Heart right ventricle (tissue), 16 donors: ENCODE measurements around the gene DNAJB4. TPM values are rescaled to one million over a fixed set of nuclear protein-coding genes. Genes with fewer than 3 reads are reported as not detected.

Source experiments
- ATAC-seq, 8 donors: fragments of 200-7000 bp; cut with Tn5 transposase; one replicate each; pipeline ENCODE4 v1.9.1; 2020; ENCODE audit warnings: mild to moderate bottlenecking in 8 of 8, moderate library complexity in 8 of 8, moderate number of reproducible peaks in 1 of 8
- DNase-seq, 2 donors: peaks; one replicate each; pipeline ENCODE4 v3.0.0-alpha.2; 2020
- H3K27ac ChIP-seq, 10 donors: fragments of 200-600 bp; sonication (generic) in 2 of 10; one replicate each; pipeline versions ENCODE4 v1.5.0 to v1.8.0; 2020 to 2022; ENCODE audit warnings: mild to moderate bottlenecking in 3 of 10
- H3K27me3 ChIP-seq, 7 donors: fragments of 200-600 bp; one replicate each; pipeline ENCODE4 v1.8.0; 2021 to 2022; ENCODE audit warnings: mild to moderate bottlenecking in 2 of 7
- H3K36me3 ChIP-seq, 9 donors: fragments of 200-600 bp; sonication (generic) in 1 of 9; one replicate each; pipeline versions ENCODE4 v1.5.0 to v1.8.0; 2020 to 2022; ENCODE audit warnings: mild to moderate bottlenecking in 2 of 9
- H3K4me1 ChIP-seq, 9 donors: fragments of 200-600 bp; sonication (generic) in 1 of 9; one replicate each; pipeline versions ENCODE4 v1.5.0 to v1.8.0; 2020 to 2022; ENCODE audit warnings: mild to moderate bottlenecking in 4 of 9
- H3K4me3 ChIP-seq, 10 donors: fragments of 200-600 bp; sonication (generic) in 2 of 10; one replicate each; pipeline versions ENCODE4 v1.5.0 to v1.8.0; 2020 to 2022; ENCODE audit warnings: mild to moderate bottlenecking in 7 of 10, moderate library complexity in 2 of 10
- H3K9me3 ChIP-seq, 11 donors: fragments of 200-600 bp in 10 of 11; sonication (generic) in 2 of 11; one replicate each; pipeline versions ENCODE4 v1.5.0 to v1.8.0; 2013 to 2022; ENCODE audit warnings: mild to moderate bottlenecking in 2 of 11, control low read depth in 1 of 11, moderate library complexity in 1 of 11
- CTCF ChIP-seq, 9 donors: fragments of 200-600 bp; sonication (generic) in 2 of 9; IDR thresholded peaks; one replicate each; pipeline versions ENCODE4 v1.5.0 to v1.8.0; 2021 to 2022; ENCODE audit warnings: antibody characterized with exemption in 9 of 9, mild to moderate bottlenecking in 5 of 9, moderate library complexity in 1 of 9
- WGBS, 2 donors: extraction: QIAGEN DNeasy Blood & Tissue Kit; methylation state at CpG; one replicate each; pipeline ENCODE4 v1.1.7; 2013; ENCODE audit warnings: inconsistent platforms in 1 of 2; 5-methylcytosine and 5-hydroxymethylcytosine counted together
- intact Hi-C, 10 donors: fragments of 100-400 bp; cut with DNase I; formaldehyde crosslinking; loops; one replicate each; pipeline versions ENCODE4 v1.11.1 to v1.14.2; 2022
- polyA plus RNA-seq, 2 donors: library from polyadenylated mRNA; stranded (reverse); fragments of 200-250 nt; gene quantifications; one replicate each; pipeline ENCODE4 v1.2.3, GENCODE V29; 2013
- total RNA-seq, 10 donors: library from RNA; stranded (reverse); fragmentation: NEBNext Ultra II Directional in 3 of 10; extraction: Animal tissue kit (Norgen Biotek cat#: 25700) in 3 of 10; gene quantifications; one replicate each; pipeline versions ENCODE4 v1.2.1 to v1.2.4, GENCODE V29; 2021 to 2023
- donor health status: Arrhythmogenic right ventricular cardiomyopathy.
- donor health status: ischemic (EF 13 %, LVEDD 7.1; RV severe dilation, severe dysfunction).
- donor health status: healthy with polysubstance abuse.
- donor health status: DM: no; HTN: yes; CAD: no.
- donor health status: DM: no; HTN: no; CAD: no.
- donor health status: ischemic (EF 25% LVEDD 6.9; RV normal size, moderate dysfunction).
- donor health status: ischemic (EF 25% LVEDD 5.7; RV mildly dilated, moderate dysfunction).
- donor health status: healthy.
- donor health status: DM: yes; HTN: yes; CAD: no.
- donor health status: Ischemic cardiomyopathy.
- donor health status: ischemic (EF 35%, LVEDD 5.7; RV mildly dilated, moderate dysfunction).
- donor health status: nonischemic (EF 11% LVEDD 7.7; RV severe dilation, severe dysfunction).
- donor health status: DM: yes; HTN: yes; CAD: no.
- donor health status: PGD.
- donor health status: ischemic (EF 29% LVEDD 5.4; RV normal size, mild dysfunction).
- donor health status: nonischemic (EF 23%, LVEDD 6.1; RV moderate dilation, normal function).

DNAJB4 gene
- total and polyA plus RNA-seq, 12 donors: 38.5 to 178 (median 120) TPM

- no peak for TF ChIP-seq CTCF (IDR thresholded peaks at IDR 0.05)
- intact Hi-C loops: loop anchor here in 4 of 10 donors (5.0 to 10.0 kb wide), 3 partner anchors 64 to 72 kb away; partner anchors contain the start of gene FUBP1 (in 1 of the 4)
- no peaks in the 10 kb centered on the region for H3K36me3 ChIP-seq
Observed at GRCh38 chr1:78040484-78041089, 35.8 kb downstream of the DNAJB4 start.

GRCh38 chr1:78043436-78043835 lies 38.7 kb downstream of the DNAJB4 start:
- TF ChIP-seq CTCF (IDR thresholded peaks at IDR 0.05): no peak
- ATAC-seq: no peak

More at GRCh38 chr1:78040484-78041089, 35.8 kb downstream of the DNAJB4 start:
- Histone ChIP-seq H3K9me3 (no peaks in the 10 kb centered on the region), H3K4me1 (peaks cover 0 to 16% (median 9%) of the 10 kb centered on the region in 9 donors), H3K27me3 (peaks cover 0 to 17% (median 0%) of the 10 kb centered on the region in 7 donors), H3K4me3 (no peak overlapping the region), H3K27ac (no peak overlapping the region)
- ATAC-seq: no peak
- DNase-seq: no peak
- 74 to 83% methylated on average over 3 of the region's 3 CpGs for WGBS, 2 donors

GRCh38 chr1:78044796-78045562 lies 40.2 kb downstream of the DNAJB4 start:
- H3K27ac ChIP-seq: peak overlapping the region in 8 of 10 donors; percentile 72 to 88 (median 81)
- peaks cover 0 to 38% (median 0%) of the 10 kb centered on the region in 7 donors for H3K27me3 ChIP-seq
- H3K4me1 ChIP-seq: peaks cover 0 to 55% (median 32%) of the 10 kb centered on the region in 9 donors
- intact Hi-C loops: loop anchor here in 7 of 10 donors (2.0 to 10.0 kb wide), 7 partner anchors 38 to 70 kb away; partner anchors contain the start of genes DNAJB4 (in 2 of the 7) and FUBP1 (in 1 of the 7)
- DNase-seq (no peak), ATAC-seq (peak in 5 of 8 donors; percentile 8 to 29 (median 10))
- H3K36me3 ChIP-seq: no peaks in the 10 kb centered on the region
- peak overlapping the region; percentile 64 to 93 (median 77) for H3K4me3 ChIP-seq
- TF ChIP-seq CTCF (IDR thresholded peaks at IDR 0.05): no peak
- 43 to 65% methylated on average over 14 of the region's 14 CpGs for WGBS, 2 donors
- no peaks in the 10 kb centered on the region for H3K9me3 ChIP-seq

More at GRCh38 chr1:78043436-78043835, 38.7 kb downstream of the DNAJB4 start:
- intact Hi-C loops: loop anchor here in 4 of 10 donors (5.0 to 10.0 kb wide), 3 partner anchors 61 to 69 kb away; partner anchors contain the start of gene FUBP1 (in 1 of the 4)
- no peak for DNase-seq
- Histone ChIP-seq H3K27ac (no peak overlapping the region), H3K27me3 (peaks cover 0 to 38% (median 0%) of the 10 kb centered on the region in 7 donors), H3K9me3 (no peaks in the 10 kb centered on the region), H3K36me3 (no peaks in the 10 kb centered on the region), H3K4me1 (peaks cover 0 to 43% (median 32%) of the 10 kb centered on the region in 9 donors), H3K4me3 (no peak overlapping the region)
- 82 to 85% methylated on average over 3 of the region's 3 CpGs for WGBS, 2 donors

- H3K27me3 ChIP-seq: peaks cover 0 to 38% (median 0%) of the 10 kb centered on the region in 7 donors
- H3K27ac ChIP-seq: peak overlapping the region in 9 of 10 donors; percentile 64 to 88 (median 81)
- DNase-seq (no peak), ATAC-seq (no peak)
- no peaks in the 10 kb centered on the region for H3K9me3 ChIP-seq
- peak overlapping the region; percentile 64 to 93 (median 77) for H3K4me3 ChIP-seq
- H3K4me1 ChIP-seq: peaks cover 0 to 55% (median 32%) of the 10 kb centered on the region in 9 donors
- WGBS, 2 donors: 22 to 37% methylated on average over 19 of the region's 19 CpGs
- intact Hi-C loops: loop anchor here in 6 of 10 donors (2.0 to 10.0 kb wide), 7 partner anchors 38 to 71 kb away; partner anchors contain the start of genes DNAJB4 (in 2 of the 6) and FUBP1 (in 1 of the 6)
- TF ChIP-seq CTCF (IDR thresholded peaks at IDR 0.05): no peak
- H3K36me3 ChIP-seq: no peaks in the 10 kb centered on the region
Observed at GRCh38 chr1:78045563-78045925, 40.8 kb downstream of the DNAJB4 start.
